GM19025 (cell line): ENCODE results near the gene COPG2.

Experiments used
- ATAC-seq: cut with Tn5 transposase; IDR thresholded peaks from one replicate; pipeline ENCODE4 v1.9.1; 2021; ENCODE audit warnings: mild to moderate bottlenecking, low read depth, moderate library complexity; ENCODE audit not compliant: unreplicated experiment

COPG2 gene

DNA sequence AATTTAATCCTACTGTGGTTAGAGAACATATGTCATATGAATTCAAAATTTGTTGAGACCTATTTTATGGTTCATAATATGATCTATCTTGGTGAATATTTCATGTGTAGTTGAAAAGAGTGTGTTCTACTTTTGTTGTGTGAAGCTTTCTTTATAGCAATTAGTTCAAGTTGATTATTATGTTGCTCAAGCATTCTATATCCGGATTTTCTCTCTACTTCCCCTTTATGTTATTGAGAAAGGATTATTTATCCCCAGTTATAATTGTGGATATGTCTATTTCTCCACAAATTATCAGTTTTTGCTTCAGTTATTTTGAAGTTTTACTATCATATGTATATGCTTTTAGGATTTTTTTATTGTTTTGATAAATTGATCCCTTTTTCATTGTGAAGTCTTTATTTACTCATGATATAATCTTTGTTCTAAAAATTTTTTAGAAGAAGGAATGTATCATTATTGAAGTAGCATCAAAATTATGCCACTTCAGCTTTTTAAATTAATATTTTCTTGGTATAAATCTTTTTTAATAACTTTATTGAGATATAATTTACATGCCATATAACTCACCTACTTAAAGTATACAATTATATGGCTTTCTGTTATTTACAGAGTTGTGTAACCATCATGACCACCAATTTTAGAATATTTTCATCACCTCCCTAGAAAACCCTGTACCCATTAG lies 188.7 kb downstream of the COPG2 start:
- no peak for ATAC-seq

DNA sequence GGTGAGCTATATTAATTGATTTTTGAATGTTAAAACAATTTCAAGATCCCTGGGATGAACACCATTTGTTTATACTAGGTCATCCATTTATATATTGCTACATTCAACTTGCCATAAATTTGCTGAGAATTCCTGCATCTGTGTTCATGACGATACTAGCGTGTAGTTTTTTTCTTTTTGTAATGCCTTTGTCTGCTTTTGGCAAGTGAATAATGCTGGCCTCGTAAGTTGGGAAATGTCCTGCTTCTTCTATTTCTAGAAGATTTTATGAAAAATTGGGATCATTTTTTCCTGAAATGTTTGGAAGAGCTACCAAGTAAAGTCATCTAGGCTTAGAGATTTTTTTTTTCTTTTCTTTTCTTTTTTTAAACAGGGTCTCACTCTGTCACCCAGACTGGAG lies 189.6 kb downstream of the COPG2 start:
- no peak for ATAC-seq

DNA sequence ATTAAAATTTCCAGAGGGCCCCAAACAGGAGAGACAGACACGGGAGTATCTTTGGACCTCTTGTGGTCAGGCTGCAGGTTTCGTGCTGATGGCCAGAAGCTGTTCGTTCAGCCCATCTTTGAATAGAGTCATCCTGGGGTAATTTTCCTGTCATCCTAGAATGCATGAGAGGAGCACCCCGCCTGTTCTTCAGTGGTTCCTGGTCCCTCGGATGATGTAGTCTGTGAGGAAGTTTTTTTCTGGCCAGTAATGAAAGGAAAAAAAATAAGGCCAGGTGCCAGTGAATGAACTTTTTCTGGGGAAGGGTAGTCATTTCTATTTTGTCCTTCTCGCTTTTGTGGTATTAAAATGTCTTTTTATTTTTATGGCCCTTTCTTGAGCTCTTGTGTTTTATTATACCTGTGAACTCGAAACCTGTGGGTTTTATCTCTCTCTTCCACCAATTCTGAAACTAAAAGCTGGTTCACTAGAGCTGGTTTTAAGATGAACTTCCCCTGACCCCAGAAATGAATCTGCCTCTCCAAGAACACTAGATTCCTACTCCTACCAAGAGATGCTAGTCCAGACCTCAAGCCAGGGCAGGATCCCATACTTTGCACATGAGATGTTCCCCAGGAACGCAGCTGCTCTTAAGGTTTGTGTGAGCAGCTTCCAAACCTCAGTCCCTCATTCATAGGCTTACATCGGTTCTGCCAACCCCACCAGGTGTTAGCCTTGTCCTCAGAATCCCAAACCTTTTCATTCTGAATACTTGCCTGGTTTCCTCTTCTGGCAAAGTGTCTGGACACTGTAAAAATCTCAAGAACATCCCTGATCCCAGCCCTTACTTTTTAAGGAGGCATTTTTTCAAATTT lies 192.0 kb downstream of the COPG2 start:
- ATAC-seq: no peak

DNA sequence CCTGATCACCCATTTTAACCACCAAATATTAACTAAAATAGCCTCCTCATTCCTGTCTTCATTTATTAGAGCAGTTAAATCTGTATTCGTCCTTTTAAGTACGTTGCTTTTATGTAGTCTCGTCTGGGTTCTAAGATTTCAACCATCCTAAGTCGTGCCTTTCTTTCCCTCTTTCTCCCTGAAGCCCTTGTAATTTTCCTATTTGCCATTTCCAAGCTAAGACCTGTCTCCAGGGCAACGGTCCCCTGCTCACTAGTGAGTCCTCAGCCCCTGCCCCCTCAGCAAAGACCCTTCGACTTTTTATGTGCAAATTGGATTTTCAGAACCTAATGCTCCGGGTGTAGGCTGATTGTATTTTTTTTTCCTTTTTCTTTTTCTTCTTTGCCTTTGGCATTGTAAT lies 192.8 kb downstream of the COPG2 start:
- no peak for ATAC-seq

DNA sequence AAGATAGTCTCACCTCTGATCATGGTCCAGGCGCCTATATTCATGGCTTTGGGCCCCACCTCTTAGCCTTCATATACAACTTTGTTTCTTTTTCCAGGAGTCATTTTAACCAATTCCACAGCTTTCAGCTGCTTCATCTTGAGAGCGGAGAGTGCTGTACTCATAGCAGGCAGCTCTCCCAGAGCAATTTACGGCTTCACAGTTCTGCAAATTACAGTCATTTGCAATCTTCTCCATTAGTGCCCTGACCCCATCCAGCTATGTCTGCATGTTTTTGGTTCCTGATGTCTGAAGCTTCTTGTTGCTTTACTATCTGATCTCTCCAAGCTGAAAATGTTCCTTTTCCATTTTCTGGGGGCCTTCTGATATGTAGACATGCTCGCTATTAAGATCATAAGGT lies 194.7 kb downstream of the COPG2 start:
- no peak for ATAC-seq

DNA sequence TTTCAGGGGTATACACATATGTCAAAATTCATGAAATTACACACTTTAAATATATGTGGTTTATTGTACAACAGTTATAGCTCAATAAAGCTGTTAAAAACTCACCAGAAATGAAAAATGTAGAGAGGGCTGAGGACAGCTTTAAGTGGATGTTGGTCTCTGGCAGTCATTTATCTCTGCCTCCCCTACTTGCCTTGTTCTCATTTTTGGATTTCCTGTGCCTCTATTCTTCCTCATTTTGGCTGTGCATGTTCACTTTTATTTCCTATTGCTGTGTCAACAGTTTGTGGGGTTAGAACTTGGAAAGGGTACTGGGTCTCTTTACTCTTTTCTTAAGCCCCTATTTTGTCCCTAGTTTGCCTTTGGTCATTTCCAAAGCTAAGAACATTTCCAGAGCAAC lies 195.3 kb downstream of the COPG2 start:
- ATAC-seq: no peak

DNA sequence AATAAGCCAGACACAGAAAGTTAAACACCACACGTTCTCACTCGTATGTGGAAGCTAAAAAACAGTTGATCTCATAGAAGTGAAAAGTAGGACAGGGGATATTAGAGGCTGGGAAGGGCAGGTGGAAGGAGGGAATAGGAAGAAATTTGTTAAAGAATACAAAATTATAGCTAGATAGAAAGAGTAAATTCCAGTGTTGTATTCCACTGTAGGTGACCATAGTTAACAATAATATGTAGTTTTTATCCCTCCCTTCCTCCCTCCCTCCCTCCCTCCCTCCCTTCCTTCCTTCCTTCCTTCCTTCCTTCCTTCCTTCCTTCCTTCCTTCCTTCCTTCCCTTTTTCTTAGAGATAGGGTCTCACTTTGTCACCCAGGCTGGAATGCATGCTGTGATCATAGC lies 196.6 kb downstream of the COPG2 start:
- no peak for ATAC-seq

DNA sequence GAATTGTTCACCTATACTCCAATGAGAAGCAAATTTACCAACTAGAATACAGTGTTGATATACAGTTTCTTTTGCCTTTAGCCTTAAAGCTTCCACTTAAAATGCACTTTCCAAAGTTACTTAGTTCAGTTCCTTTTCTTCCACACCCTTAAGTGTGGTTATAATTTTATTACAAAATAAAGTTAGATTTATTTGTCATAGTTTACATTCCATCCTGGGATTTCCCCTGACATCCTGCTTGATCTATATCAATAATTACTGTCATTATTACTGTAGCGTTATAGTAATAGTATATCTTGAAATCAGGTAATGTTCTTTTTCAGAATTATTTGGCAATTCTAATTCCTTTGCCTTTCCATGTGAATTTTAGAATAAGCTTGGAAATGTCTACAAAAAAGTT lies 199.9 kb downstream of the COPG2 start:
- ATAC-seq: no peak

DNA sequence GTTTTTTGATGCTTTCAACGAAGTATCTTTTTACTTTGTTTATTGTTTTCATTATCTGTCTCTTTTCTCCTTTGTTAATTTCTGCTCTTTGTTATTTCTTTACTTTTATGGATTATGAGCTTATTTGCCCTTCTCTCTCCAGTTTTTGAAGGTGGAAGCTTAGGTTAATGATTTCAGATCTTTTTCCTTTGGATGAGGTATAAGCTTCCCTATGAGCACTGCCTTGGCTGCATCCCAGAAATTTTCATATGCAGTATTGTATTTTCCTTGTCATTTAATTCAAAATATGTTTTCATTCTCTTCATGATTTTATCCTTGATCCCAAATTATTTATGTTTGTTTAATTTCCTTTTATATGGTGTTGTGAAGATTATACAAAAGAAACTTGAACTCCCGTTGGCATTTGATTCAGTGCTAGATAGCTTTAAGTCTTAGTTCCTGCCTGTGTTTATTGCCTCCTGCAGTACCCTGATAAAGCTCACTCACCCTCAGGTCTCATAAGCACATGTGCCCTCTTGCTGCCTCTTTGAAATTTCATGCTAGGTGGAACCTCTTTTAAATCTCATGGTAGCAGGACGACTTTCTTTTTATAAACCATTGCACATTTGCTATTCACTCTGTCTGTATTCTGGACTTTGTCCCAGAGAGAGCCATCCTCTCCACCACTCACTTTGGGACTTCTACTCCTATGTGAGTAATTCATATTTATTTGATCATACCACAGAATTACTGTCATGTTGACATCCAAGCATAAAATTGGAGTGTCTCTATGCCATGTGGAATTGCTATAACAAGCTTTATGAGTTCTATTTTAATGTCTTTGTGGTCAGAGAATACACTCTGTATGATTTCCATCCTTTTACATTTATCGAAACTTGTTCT lies 204.8 kb downstream of the COPG2 start:
- no peak for ATAC-seq

DNA sequence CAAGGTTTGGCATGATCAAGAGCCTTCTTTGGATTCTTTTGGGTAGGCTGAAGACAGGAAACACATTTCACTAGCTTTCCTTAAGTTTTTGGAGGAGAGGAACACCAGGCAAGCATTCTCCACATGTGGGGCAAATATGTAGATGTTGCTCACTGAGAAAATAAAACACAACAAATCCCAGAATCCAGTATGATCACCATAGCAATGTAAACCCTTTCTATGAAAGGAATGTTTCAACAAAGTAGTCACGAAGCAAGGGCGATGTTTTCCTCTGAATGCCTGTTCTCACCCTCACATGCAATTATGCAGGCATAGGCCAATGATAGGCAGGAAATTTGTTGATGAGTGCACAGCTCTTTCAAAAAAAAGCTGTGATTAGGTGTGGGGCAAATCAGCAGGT lies 207.3 kb downstream of the COPG2 start:
- no peak for ATAC-seq

DNA sequence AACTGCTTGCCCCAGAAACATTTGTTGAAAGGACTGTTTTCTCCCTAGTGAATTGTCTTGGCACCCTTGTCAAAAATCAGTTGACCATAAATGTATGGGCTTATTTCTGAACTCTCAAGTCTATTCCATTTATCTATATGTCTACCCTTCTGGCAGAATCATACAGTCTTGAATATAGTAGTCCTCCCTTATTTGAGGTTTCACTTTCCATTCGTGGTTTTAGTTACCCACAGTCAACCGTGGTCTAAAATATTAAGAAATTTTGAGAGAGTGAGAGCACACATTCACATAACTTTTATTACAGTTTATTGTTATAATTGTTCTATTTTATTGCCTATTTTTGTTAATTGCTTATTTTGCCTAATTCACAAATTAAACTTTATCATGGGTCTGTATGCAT lies 210.3 kb downstream of the COPG2 start:
- ATAC-seq: no peak
